Duodenal mucosa (tissue), 2 donors: ENCODE data around the gene MANBA.

Source experiments
- H3K27ac ChIP-seq: one replicate; pipeline ENCODE4 v1.7.0; 2013; ENCODE audit warnings: low read depth, low read length
- H3K27me3 ChIP-seq, 2 donors: one replicate each; pipeline ENCODE4 v1.7.0; 2013; ENCODE audit warnings: low read length in 2 of 2, control low read depth in 1 of 2; ENCODE audit not compliant: insufficient read depth in 2 of 2, control insufficient read depth in 1 of 2
- H3K36me3 ChIP-seq, 2 donors: one replicate each; pipeline ENCODE4 v1.7.0; 2013; ENCODE audit warnings: low read length in 2 of 2, control low read depth in 1 of 2; ENCODE audit not compliant: insufficient read depth in 2 of 2, control insufficient read depth in 1 of 2
- H3K4me1 ChIP-seq, 2 donors: one replicate each; pipeline ENCODE4 v1.7.0; 2013; ENCODE audit warnings: low read length in 2 of 2, control low read depth in 1 of 2; ENCODE audit not compliant: insufficient read depth in 2 of 2, control insufficient read depth in 1 of 2
- H3K4me3 ChIP-seq, 2 donors: one replicate each; pipeline ENCODE4 v1.7.0; 2013; ENCODE audit warnings: low read length in 2 of 2, low read depth in 1 of 2
- H3K9ac ChIP-seq, 2 donors: one replicate each; pipeline ENCODE4 v1.7.0; 2013; ENCODE audit warnings: low read length in 2 of 2, low read depth in 1 of 2
- H3K9me3 ChIP-seq, 2 donors: one replicate each; pipeline ENCODE4 v1.7.0; 2013; ENCODE audit warnings: low read length in 2 of 2, control low read depth in 1 of 2; ENCODE audit not compliant: control insufficient read depth in 1 of 2

Gene MANBA

DNA sequence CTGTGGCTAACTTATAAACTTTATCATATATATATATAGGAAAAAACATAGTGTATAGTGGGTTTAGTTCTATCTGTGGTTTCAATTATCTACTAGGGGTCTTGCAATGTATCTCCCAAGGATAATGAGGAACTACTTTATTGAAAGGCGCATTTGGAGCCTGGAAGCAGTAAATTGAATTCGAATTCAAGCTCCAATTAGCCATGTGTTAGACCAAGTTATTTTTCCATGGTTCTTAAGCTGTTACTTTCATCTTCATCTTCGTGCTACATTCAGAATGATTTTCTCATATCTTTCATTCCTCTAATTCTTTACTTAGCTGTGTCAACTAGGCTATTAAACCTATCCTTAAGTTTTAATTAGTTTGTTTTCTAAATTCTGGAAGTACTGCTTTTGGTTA lies 27.2 kb upstream of the MANBA start:
- no peaks in the 10 kb centered on the region for H3K4me1 ChIP-seq
- H3K27me3 ChIP-seq, result no peaks in the 10 kb centered on the region
- H3K9ac ChIP-seq, result no peak overlapping the region
- peaks cover 5 to 6% of the 10 kb centered on the region in 2 donors for H3K36me3 ChIP-seq
- no peaks in the 10 kb centered on the region for H3K9me3 ChIP-seq
- H3K4me3 ChIP-seq, result no peak overlapping the region
- H3K27ac ChIP-seq, result no peak overlapping the region

DNA sequence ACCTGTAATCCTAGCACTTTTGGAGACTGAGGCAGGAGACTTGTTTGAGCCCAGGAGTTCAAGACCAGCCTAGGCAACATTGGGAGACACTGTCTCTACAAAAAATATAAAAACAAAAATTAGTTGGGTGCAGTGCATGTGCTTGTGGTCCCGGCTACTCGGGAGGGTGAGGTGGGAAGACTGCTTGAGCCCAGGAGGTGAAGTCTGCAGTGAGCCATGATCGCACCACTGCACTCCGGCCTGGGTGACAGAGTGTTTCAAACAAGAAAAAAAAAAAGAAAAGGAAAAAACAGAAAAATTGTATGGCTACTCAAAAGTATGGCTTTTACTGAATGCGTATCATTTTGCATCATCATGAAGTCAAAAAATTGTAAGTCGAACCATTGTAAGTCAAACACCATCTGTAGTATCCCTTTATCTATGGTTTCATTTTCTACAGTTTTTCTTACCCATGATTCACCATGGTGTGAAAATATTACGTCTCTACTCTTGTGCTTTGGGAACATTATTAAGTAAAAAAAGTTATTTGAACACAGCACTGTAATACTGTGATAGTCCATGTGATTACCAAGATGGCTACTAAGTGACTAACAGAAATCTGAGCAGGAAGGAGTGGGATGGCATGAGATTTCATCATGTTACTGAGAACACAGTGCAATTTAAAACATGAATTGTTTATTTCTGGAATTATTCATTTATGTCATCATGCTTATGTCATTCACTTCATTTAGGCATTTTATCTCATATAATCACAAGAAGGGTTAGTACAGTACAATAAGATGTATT lies 26.5 kb upstream of the MANBA start:
- no peak overlapping the region for H3K4me3 ChIP-seq
- H3K27ac ChIP-seq, result no peak overlapping the region
- no peaks in the 10 kb centered on the region for H3K4me1 ChIP-seq
- H3K9me3 ChIP-seq, result no peaks in the 10 kb centered on the region
- no peak overlapping the region for H3K9ac ChIP-seq
- H3K27me3 ChIP-seq, result no peaks in the 10 kb centered on the region
- peaks cover 3 to 6% of the 10 kb centered on the region in 2 donors for H3K36me3 ChIP-seq

DNA sequence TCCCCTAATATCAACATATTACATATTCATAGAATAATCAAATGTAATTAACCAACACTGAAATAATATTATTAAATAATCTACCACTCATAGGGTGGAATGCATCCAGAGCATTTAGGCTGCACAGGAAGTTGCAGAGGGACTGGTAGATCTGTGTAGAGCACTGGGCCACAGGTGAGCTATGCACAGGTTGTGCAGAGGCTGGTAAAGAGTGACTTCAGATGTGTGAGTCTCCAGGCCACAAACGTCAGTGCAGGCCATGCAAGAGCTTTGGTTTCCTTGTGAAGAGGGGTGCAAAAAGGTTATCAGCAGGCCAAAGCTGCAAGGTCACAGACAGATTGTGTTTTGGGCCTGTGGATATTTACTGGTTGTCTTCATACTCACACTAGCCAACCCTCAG lies 25.5 kb upstream of the MANBA start:
- Histone ChIP-seq H3K9ac (no peak overlapping the region), H3K4me3 (no peak overlapping the region), H3K27ac (no peak overlapping the region), H3K9me3 (no peaks in the 10 kb centered on the region), H3K36me3 (peaks cover 0 to 2% of the 10 kb centered on the region in 2 donors), H3K4me1 (no peaks in the 10 kb centered on the region), H3K27me3 (no peaks in the 10 kb centered on the region)

DNA sequence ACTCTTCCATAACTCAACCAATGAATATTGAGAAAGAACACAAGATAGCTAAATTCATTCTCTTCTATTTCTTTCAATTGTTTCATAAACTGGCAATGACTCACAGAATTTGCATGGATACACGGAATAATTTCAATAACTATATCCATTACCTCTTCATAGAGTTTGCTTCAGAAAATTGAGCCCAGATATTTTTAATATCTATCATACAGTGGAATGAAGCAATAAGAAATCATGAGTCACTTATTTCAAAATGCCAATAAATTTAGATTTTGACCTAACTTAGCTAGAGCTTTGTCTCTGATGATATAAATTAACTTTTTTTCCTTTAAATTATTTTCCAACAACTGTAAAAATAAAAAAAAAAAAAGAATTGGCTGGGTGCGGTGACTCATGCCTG lies 22.2 kb upstream of the MANBA start:
- Histone ChIP-seq H3K27me3 (no peaks in the 10 kb centered on the region), H3K4me3 (no peak overlapping the region), H3K9ac (no peak overlapping the region), H3K36me3 (no peaks in the 10 kb centered on the region), H3K9me3 (no peaks in the 10 kb centered on the region), H3K27ac (no peak overlapping the region), H3K4me1 (peaks cover 0 to 9% of the 10 kb centered on the region in 2 donors)

DNA sequence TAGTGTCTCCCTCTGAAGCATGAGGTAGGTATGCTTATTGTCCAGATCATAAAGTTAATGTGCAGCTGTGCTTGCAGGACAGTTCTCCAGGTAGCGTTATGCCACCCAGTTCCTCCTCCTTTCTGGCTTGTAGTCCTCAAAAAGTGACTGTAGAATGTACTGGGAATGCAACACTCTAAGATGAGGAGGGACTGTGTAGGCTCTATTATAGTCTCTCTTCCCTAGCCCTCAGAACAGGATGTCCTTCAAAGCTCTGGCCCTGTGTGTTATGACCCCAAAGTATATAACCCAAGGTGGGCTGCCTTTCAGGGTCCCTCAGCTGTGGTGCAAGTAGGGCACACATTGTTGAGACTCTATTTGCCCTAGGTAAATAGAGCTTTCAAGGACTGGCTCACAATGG lies 20.8 kb upstream of the MANBA start:
- Histone ChIP-seq H3K36me3 (no peaks in the 10 kb centered on the region), H3K9ac (no peak overlapping the region), H3K4me3 (no peak overlapping the region), H3K27me3 (no peaks in the 10 kb centered on the region), H3K4me1 (peaks cover 0 to 9% of the 10 kb centered on the region in 2 donors), H3K9me3 (no peaks in the 10 kb centered on the region), H3K27ac (no peak overlapping the region)

DNA sequence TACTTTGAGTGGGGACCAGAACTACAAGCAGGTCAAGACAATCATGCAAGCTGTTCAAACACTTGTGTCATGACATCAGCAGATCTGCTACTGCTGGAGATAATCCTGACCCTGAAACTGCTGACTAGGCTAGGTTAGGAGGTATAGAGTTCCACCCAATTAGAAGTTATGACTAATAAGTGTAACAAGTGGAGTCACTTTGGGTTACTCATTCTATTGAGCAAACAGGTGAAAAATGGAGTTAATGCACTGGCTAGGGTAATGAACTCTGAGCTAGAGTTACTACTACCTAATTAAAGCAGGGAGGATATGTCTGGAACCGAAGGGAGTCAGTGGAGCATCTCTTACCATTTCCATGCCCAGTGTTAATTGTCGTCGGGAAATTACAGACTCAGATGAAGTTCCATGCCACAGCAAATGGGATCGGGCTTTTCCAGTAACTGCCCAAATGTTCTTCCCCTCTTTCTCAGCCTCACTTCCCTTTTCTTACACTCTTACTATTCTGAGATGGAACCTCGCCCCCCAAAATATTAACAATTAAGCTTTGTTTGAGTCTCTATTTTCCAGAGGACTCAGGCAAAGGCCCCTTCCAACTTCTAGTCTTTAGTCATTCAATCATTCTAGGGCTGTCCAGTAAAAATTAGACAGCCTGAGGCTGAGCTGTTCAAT lies 19.8 kb upstream of the MANBA start:
- Histone ChIP-seq H3K36me3 (no peaks in the 10 kb centered on the region), H3K27ac (no peak overlapping the region), H3K9ac (no peak overlapping the region), H3K27me3 (no peaks in the 10 kb centered on the region), H3K9me3 (no peaks in the 10 kb centered on the region), H3K4me1 (peaks cover 0 to 9% of the 10 kb centered on the region in 2 donors), H3K4me3 (no peak overlapping the region)

DNA sequence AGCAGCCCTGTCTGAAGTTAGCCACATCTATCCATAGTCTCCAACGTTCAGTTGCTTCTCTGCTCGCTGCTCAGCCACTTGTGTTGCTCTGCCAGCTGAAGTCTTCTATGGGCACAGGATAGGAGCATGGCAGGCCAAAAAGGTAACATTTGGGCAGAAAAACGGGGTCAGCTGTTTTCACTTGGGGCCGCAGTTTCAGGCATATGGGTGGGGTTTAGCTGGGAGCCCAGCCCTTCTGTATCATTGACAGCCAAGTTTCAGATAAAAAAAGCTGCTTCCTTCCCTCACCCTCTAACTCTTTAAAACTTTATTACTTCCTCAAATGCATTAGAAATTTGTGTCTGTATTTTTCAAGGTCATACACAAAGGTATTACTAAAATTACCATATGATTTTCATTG lies 18.4 kb upstream of the MANBA start:
- no peaks in the 10 kb centered on the region for H3K36me3 ChIP-seq
- H3K4me1 ChIP-seq, result peaks cover 0 to 9% of the 10 kb centered on the region in 2 donors
- peak overlapping the region in 1 of 2 donors; percentile 2 for H3K4me3 ChIP-seq
- no peak overlapping the region for H3K9ac ChIP-seq
- no peaks in the 10 kb centered on the region for H3K27me3 ChIP-seq
- H3K9me3 ChIP-seq, result no peaks in the 10 kb centered on the region
- H3K27ac ChIP-seq, result no peak overlapping the region

DNA sequence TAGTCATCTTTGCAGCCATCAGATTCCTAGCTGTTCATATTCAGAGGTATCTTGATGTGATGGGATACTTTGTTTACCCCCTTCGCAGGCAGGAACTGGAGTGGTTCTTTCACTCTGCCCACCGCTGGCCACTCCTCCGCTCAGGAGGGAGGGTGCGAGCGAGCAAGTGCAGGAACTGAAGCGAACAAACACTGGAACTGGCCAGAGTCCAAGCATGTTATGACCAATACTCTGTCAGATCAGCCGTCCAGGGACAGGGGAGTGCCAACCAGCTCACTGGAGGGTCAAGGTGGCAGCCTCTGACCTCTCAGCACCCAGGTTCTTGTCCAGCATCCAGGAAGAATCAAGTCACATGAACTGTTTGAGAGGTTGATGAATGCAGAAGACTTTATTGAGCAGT lies 18.0 kb upstream of the MANBA start:
- no peaks in the 10 kb centered on the region for H3K9me3 ChIP-seq
- H3K27ac ChIP-seq, result no peak overlapping the region
- H3K9ac ChIP-seq, result no peak overlapping the region
- H3K36me3 ChIP-seq, result no peaks in the 10 kb centered on the region
- H3K4me1 ChIP-seq, result peaks cover 0 to 9% of the 10 kb centered on the region in 2 donors
- H3K27me3 ChIP-seq, result no peaks in the 10 kb centered on the region
- H3K4me3 ChIP-seq, result peak overlapping the region; percentile 2 to 19

DNA sequence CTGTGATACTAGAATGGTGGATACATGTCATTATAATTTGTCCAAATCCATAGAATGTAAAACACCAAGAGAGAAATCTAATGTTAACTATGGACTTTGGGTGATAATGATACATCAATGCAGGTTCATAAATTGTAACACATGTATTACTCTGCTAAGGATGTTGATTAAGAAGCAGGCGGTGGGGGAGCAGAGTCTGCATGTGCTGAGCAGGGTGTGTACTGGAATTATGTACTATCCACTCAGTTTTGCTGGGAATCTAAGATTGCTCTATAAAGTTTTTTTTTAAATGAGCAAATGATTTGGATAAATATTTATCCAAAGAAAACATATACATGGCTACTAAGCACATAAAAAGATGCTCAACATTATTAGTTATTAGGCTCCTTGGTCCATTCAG lies 15.0 kb upstream of the MANBA start:
- peaks cover 0 to 9% of the 10 kb centered on the region in 2 donors for H3K4me1 ChIP-seq
- no peaks in the 10 kb centered on the region for H3K27me3 ChIP-seq
- no peak overlapping the region for H3K9ac ChIP-seq

DNA sequence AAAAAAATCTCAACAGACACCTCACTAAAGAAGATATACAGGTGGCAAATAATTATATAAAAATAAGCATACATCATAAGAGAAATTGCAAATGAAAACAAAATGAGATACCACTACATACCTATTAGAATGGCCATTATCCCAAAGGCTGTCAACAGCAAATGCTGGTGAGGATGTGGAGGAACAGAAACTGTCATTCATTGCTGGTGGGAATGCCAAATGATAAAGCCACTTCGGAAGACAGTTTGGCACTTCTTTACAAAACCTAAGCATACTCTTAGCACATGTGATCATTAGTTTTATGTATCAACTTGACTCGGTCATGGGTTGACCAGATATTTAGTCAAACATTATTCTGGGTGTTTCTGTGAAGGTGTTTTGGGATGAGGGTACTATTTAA lies 13.5 kb upstream of the MANBA start:
- Histone ChIP-seq H3K27ac (no peak overlapping the region), H3K9me3 (no peaks in the 10 kb centered on the region), H3K4me1 (peaks cover 0 to 9% of the 10 kb centered on the region in 2 donors), H3K9ac (no peak overlapping the region), H3K36me3 (no peaks in the 10 kb centered on the region), H3K4me3 (no peak overlapping the region), H3K27me3 (no peaks in the 10 kb centered on the region)

More for the DNA sequence above, 15.0 kb upstream of the MANBA start:
- Histone ChIP-seq H3K36me3 (no peaks in the 10 kb centered on the region), H3K9me3 (no peaks in the 10 kb centered on the region), H3K4me3 (no peak overlapping the region), H3K27ac (no peak overlapping the region)
